AG04449 (cell line): ENCODE data around the gene MS4A10.

Source experiments
- CTCF ChIA-PET: fragments of 350-600 bp; formaldehyde crosslinking; extraction: SDS; loops from one replicate; lab custom pipeline; 2021; ENCODE audit warnings: antibody characterized with exemption; lab: Yijun Ruan, JAX
- POLR2A ChIA-PET: fragments of 400-600, 350-600 bp; formaldehyde crosslinking; extraction: SDS; loops from one replicate; lab custom pipeline; 2020; ENCODE audit warnings: antibody characterized with exemption, inconsistent platforms; lab: Yijun Ruan, JAX
- DNase-seq: peaks from one replicate; pipeline ENCODE4 v3.0.0-alpha.2; 2010; ENCODE audit warnings: low read depth, low spot score
- H3K4me3 ChIP-seq: 2 replicates; pipeline ENCODE4 v1.5.1; 2011; ENCODE audit warnings: low read depth, mild to moderate bottlenecking, control low read depth, low read length
- TF ChIP-seq, protein P1 (sequence below): IDR thresholded peaks from one replicate; pipeline ENCODE4 v1.5.1; 2011; ENCODE audit warnings: mild to moderate bottlenecking, moderate library complexity, low read length, control low read depth, inconsistent platforms; ENCODE audit not compliant: insufficient read depth; ENCODE audit errors: missing control alignments

Gene MS4A10

DNA sequence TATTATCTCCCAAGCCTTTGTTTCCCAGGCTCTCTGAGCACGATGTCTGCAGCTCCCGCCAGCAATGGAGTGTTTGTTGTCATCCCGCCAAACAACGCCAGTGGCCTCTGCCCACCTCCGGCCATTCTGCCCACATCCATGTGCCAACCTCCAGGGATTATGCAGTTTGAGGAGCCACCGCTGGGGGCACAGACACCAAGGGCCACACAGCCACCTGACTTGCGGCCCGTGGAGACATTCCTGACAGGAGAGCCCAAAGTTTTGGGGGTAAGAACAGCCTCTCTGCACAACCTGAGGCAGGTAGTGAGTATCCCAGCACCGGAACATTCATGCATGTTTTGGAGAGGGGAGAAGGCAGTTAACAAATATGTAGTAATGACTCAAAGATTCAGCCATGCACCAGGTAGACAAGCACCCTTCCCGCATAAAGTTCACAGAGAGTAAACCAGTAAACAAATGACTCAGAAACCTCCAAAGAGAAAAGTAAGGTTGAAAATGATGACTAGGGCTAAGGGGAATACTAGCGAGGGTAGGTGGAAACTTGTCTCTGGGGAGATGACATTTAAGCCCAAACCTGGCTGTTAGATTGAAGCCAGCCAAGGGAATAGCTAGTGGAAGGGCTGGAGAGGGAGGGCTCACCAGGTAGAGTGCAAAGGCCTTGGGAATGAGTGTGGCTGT lies 21.3 kb upstream of the MS4A10 start:
- ChIA-PET CTCF (interaction anchor here (6.0 kb wide), 1 partner anchor 12 kb away, joined by 101 read pairs; no protein-coding TSS in a partner anchor), POLR2A (no interaction called here)
- H3K4me3 ChIP-seq = no peak overlapping the region
- TF ChIP-seq, protein P1, sequence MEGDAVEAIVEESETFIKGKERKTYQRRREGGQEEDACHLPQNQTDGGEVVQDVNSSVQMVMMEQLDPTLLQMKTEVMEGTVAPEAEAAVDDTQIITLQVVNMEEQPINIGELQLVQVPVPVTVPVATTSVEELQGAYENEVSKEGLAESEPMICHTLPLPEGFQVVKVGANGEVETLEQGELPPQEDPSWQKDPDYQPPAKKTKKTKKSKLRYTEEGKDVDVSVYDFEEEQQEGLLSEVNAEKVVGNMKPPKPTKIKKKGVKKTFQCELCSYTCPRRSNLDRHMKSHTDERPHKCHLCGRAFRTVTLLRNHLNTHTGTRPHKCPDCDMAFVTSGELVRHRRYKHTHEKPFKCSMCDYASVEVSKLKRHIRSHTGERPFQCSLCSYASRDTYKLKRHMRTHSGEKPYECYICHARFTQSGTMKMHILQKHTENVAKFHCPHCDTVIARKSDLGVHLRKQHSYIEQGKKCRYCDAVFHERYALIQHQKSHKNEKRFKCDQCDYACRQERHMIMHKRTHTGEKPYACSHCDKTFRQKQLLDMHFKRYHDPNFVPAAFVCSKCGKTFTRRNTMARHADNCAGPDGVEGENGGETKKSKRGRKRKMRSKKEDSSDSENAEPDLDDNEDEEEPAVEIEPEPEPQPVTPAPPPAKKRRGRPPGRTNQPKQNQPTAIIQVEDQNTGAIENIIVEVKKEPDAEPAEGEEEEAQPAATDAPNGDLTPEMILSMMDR = no peak
- DNase-seq = no peak

- H3K4me3 ChIP-seq = no peak overlapping the region
- no peak for DNase-seq
- POLR2A ChIA-PET = interaction anchor here (0.7 kb wide), 2 partner anchors 260 to 1095 kb away, joined by 3 to 6 read pairs; no protein-coding TSS in a partner anchor
- TF ChIP-seq, protein P1 = no peak
- CTCF ChIA-PET = interaction anchor here (6.0 kb wide), 1 partner anchor 11 kb away, joined by 101 read pairs; no protein-coding TSS in a partner anchor
Observed at GRCh38 chr11:60764879-60765278, 20.3 kb upstream of the MS4A10 start.

GRCh38 chr11:60765355-60765754 lies 19.8 kb upstream of the MS4A10 start:
- POLR2A ChIA-PET = interaction anchor here (0.7 kb wide), 1 partner anchor 260 kb away, joined by 6 read pairs; no protein-coding TSS in a partner anchor
- CTCF ChIA-PET = interaction anchor here (6.0 kb wide), 1 partner anchor 11 kb away, joined by 101 read pairs; no protein-coding TSS in a partner anchor

DNA sequence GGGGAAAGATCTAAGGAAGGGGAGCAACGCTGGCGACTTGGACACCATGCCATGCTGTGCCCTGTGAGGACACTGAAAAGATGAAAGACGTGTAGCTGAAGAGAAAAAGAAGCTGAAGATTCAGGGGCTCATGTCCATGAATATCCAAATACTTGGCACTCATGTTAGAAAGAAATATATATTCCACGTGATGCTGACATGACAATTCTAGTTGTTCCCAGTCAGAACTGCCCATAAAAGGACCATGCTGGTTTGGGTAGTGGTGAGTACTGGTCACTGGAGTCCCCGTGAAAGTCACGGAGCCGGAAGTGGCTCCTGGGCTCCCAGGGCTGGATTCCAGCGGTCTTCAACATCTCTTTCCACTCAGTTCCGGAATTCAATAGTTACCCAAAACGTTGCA lies 18.6 kb upstream of the MS4A10 start:
- ChIA-PET CTCF (interaction anchor here (1.0 to 6.0 kb wide), 3 partner anchors 10 to 133 kb away, joined by 4 to 101 read pairs (median 5); no protein-coding TSS in a partner anchor), POLR2A (no interaction called here)
- no peak overlapping the region for H3K4me3 ChIP-seq
- TF ChIP-seq, protein P1 = no peak
- no peak for DNase-seq

More at GRCh38 chr11:60765355-60765754, 19.8 kb upstream of the MS4A10 start:
- TF ChIP-seq, protein P1 = no peak
- no peak overlapping the region for H3K4me3 ChIP-seq
- DNase-seq = no peak

- CTCF ChIA-PET = interaction anchor here (0.6 to 6.0 kb wide), 5 partner anchors 9 to 132 kb away, joined by 3 to 101 read pairs (median 5); no protein-coding TSS in a partner anchor
- TF ChIP-seq, protein P1 = peak; percentile 25
- H3K4me3 ChIP-seq = no peak overlapping the region
- DNase-seq = no peak
- POLR2A ChIA-PET = no interaction called here
Observed at GRCh38 chr11:60767388-60767811, 17.7 kb upstream of the MS4A10 start.

GRCh38 chr11:60768202-60768601 lies 16.9 kb upstream of the MS4A10 start:
- no peak overlapping the region for H3K4me3 ChIP-seq
- TF ChIP-seq, protein P1 = no peak
- POLR2A ChIA-PET = no interaction called here
- CTCF ChIA-PET = interaction anchor here (0.6 to 2.2 kb wide), 3 partner anchors 9 to 63 kb away, joined by 3 to 6 read pairs (median 4); no protein-coding TSS in a partner anchor
- no peak for DNase-seq
